GM12891 (cell line): ENCODE data around the gene URB2.
"Not testable (repeated sequence)": the region's sequence is repeated elsewhere in the genome, so short reads cannot be mapped to it uniquely, and the experiment has no call there.

Source experiments
- DNase-seq: peaks from one replicate; pipeline ENCODE4 v3.0.0; 2011; ENCODE audit warnings: low spot score; ENCODE audit not compliant: insufficient read length
- FAIRE-seq: peaks from 2 replicates; lab custom pipeline; 2011; peaks lifted over from hg19 to GRCh38; lab: Jason Lieb, UNC
- PAX5 ChIP-seq: IDR thresholded peaks from 2 replicates; pipeline ENCODE4 v1.6.1; 2011; ENCODE audit warnings: low read length, moderate library complexity, mild to moderate bottlenecking; ENCODE audit not compliant: insufficient read depth, severe bottlenecking
- POLR2A ChIP-seq: IDR thresholded peaks from 2 replicates; pipeline ENCODE4 v1.6.1; 2011; ENCODE audit warnings: low read depth, low read length, control low read depth
- POLR2AphosphoS5 ChIP-seq: IDR thresholded peaks from 2 replicates; pipeline ENCODE4 v1.6.1; 2011; ENCODE audit warnings: low read depth, low read length, control low read depth
- POU2F2 ChIP-seq: IDR thresholded peaks from 2 replicates; pipeline ENCODE4 v1.6.1; 2011; ENCODE audit warnings: low read depth, mild to moderate bottlenecking, control low read depth, low read length, moderate library complexity
- SPI1 ChIP-seq: IDR thresholded peaks from 2 replicates; pipeline ENCODE4 v1.6.1; 2011; ENCODE audit warnings: low read depth, low read length, control low read depth
- TAF1 ChIP-seq: IDR thresholded peaks from 2 replicates; pipeline ENCODE4 v1.6.1; 2011; ENCODE audit warnings: low read depth, low read length, control low read depth

The URB2 gene

GRCh38 chr1:229593800-229594199, 32.2 kb upstream of the URB2 start:
- DNase-seq = no peak
- no peak for FAIRE-seq
- TF ChIP-seq POLR2A (no peak), PAX5 (no peak), SPI1 (no peak), POU2F2 (no peak), TAF1 (no peak)

GRCh38 chr1:229594227-229595008, 31.6 kb upstream of the URB2 start:
- DNase-seq (no peak), FAIRE-seq (no peak)
- TF ChIP-seq TAF1 = no peak
- TF ChIP-seq SPI1 = no peak

GRCh38 chr1:229595876-229596275, 30.2 kb upstream of the URB2 start:
- FAIRE-seq, DNase-seq: not testable (repeated sequence)

GRCh38 chr1:229596925-229597699, 28.9 kb upstream of the URB2 start:
- DNase-seq (no peak), FAIRE-seq (no peak)
- TF ChIP-seq POLR2AphosphoS5 (no peak), POU2F2 (no peak), TAF1 (no peak), SPI1 (no peak), POLR2A (no peak), PAX5 (no peak)

GRCh38 chr1:229597877-229598276, 28.2 kb upstream of the URB2 start:
- FAIRE-seq (no peak), DNase-seq (no peak)
- TF ChIP-seq POLR2A (no peak), POLR2AphosphoS5 (no peak), POU2F2 (no peak), SPI1 (no peak), TAF1 (no peak), PAX5 (no peak)

- no peak for TF ChIP-seq SPI1
- no peak for TF ChIP-seq PAX5
- no peak for TF ChIP-seq TAF1
- TF ChIP-seq POLR2AphosphoS5 = no peak
- no peak for TF ChIP-seq POLR2A
- TF ChIP-seq POU2F2 = no peak
- peak; percentile 40 for FAIRE-seq
- no peak for DNase-seq
These were observed 26.7 kb upstream of the URB2 start for GRCh38 chr1:229599218-229599954.

- no peak for TF ChIP-seq POU2F2
- TF ChIP-seq TAF1 = no peak
- no peak for TF ChIP-seq POLR2AphosphoS5
- no peak for TF ChIP-seq SPI1
- no peak for TF ChIP-seq PAX5
- TF ChIP-seq POLR2A = no peak
- FAIRE-seq = no peak
- DNase-seq = no peak
These were observed 25.8 kb upstream of the URB2 start for GRCh38 chr1:229600229-229600628.

- FAIRE-seq = no peak
- no peak for DNase-seq
- TF ChIP-seq TAF1 = no peak
- TF ChIP-seq POLR2AphosphoS5 = no peak
- TF ChIP-seq PAX5 = no peak
- no peak for TF ChIP-seq POU2F2
- no peak for TF ChIP-seq POLR2A
- no peak for TF ChIP-seq SPI1
These were observed 22.6 kb upstream of the URB2 start for GRCh38 chr1:229603371-229604005.

GRCh38 chr1:229607370-229607769, 18.7 kb upstream of the URB2 start:
- no peak for TF ChIP-seq SPI1
- TF ChIP-seq POU2F2 = no peak
- DNase-seq = no peak
- no peak for FAIRE-seq
